ENCODE measurements around the gene HIGD1C. TPM values are rescaled to one million over a fixed set of nuclear protein-coding genes. Genes with fewer than 3 reads are reported as not detected.

The HIGD1C gene
- total and polyA plus RNA-seq, 4 donors = not detected

GRCh38 chr12:50922820-50923219, 29.5 kb upstream of the HIGD1C start:
- Histone ChIP-seq H3K27ac (ENCODE audit: low read depth in 1 of 2, low read length in 1 of 2) (peak overlapping the region; percentile 7 to 16), H3K27me3 (ENCODE audit: control insufficient read depth in 3 of 3, insufficient read depth in 3 of 3, low read length in 2 of 3) (no peaks in the 10 kb centered on the region), H3K36me3 (ENCODE audit: control insufficient read depth in 4 of 4, insufficient read depth in 4 of 4, low read length in 4 of 4) (no peaks in the 10 kb centered on the region), H3K4me3 (no peak overlapping the region), H3K4me1 (ENCODE audit: control insufficient read depth in 5 of 5, insufficient read depth in 5 of 5, low read length in 5 of 5) (peaks cover 2 to 36% (median 7%) of the 10 kb centered on the region in 5 donors), H3K9me3 (ENCODE audit: control insufficient read depth in 4 of 4, insufficient read depth in 3 of 4, low read length in 3 of 4) (no peaks in the 10 kb centered on the region), H3K9ac (ENCODE audit: insufficient read depth in 1 of 2, low read length in 2 of 2) (peak overlapping the region in 1 of 2 donors; percentile 36)
- WGBS, 2 donors = 30 to 45% methylated on average over 3 of the region's 3 CpGs
- ATAC-seq (ENCODE audit: insufficient read depth, low FRiP score) (no peak), DNase-seq (peak in 2 of 3 donors; percentile 39 to 62)
- TF ChIP-seq, protein P1, sequence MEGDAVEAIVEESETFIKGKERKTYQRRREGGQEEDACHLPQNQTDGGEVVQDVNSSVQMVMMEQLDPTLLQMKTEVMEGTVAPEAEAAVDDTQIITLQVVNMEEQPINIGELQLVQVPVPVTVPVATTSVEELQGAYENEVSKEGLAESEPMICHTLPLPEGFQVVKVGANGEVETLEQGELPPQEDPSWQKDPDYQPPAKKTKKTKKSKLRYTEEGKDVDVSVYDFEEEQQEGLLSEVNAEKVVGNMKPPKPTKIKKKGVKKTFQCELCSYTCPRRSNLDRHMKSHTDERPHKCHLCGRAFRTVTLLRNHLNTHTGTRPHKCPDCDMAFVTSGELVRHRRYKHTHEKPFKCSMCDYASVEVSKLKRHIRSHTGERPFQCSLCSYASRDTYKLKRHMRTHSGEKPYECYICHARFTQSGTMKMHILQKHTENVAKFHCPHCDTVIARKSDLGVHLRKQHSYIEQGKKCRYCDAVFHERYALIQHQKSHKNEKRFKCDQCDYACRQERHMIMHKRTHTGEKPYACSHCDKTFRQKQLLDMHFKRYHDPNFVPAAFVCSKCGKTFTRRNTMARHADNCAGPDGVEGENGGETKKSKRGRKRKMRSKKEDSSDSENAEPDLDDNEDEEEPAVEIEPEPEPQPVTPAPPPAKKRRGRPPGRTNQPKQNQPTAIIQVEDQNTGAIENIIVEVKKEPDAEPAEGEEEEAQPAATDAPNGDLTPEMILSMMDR (IDR thresholded peaks at IDR 0.05; ENCODE audit: control extremely low read depth, extremely low read depth) = no peak

GRCh38 chr12:50923361-50924130, 28.8 kb upstream of the HIGD1C start:
- 21 to 26% methylated on average over 8 of the region's 8 CpGs for WGBS, 2 donors
- no peak for ATAC-seq (ENCODE audit: insufficient read depth, low FRiP score)

GRCh38 chr12:50924131-50924438, 28.3 kb upstream of the HIGD1C start:
- no peak for DNase-seq
- no peak overlapping the region for H3K4me3 ChIP-seq
- 0 to 3% methylated on average over 4 of the region's 4 CpGs for WGBS, 2 donors
- ATAC-seq (ENCODE audit: insufficient read depth, low FRiP score) = no peak
- H3K9ac ChIP-seq (ENCODE audit: insufficient read depth in 1 of 2, low read length in 2 of 2) = peak overlapping the region in 1 of 2 donors; percentile 91
- H3K9me3 ChIP-seq (ENCODE audit: control insufficient read depth in 4 of 4, insufficient read depth in 3 of 4, low read length in 3 of 4) = no peaks in the 10 kb centered on the region
- H3K36me3 ChIP-seq (ENCODE audit: control insufficient read depth in 4 of 4, insufficient read depth in 4 of 4, low read length in 4 of 4) = peaks cover 0 to 7% (median 0%) of the 10 kb centered on the region in 4 donors
- H3K27me3 ChIP-seq (ENCODE audit: control insufficient read depth in 3 of 3, insufficient read depth in 3 of 3, low read length in 2 of 3) = no peaks in the 10 kb centered on the region
- H3K4me1 ChIP-seq (ENCODE audit: control insufficient read depth in 5 of 5, insufficient read depth in 5 of 5, low read length in 5 of 5) = peaks cover 5 to 49% (median 10%) of the 10 kb centered on the region in 5 donors
- TF ChIP-seq, protein P1 (IDR thresholded peaks at IDR 0.05; ENCODE audit: control extremely low read depth, extremely low read depth) = no peak
- H3K27ac ChIP-seq (ENCODE audit: low read depth in 1 of 2, low read length in 1 of 2) = peak overlapping the region; percentile 82 to 94

More at GRCh38 chr12:50923361-50924130, 28.8 kb upstream of the HIGD1C start:
- Histone ChIP-seq H3K9me3 (ENCODE audit: control insufficient read depth in 4 of 4, insufficient read depth in 3 of 4, low read length in 3 of 4) (no peaks in the 10 kb centered on the region), H3K27ac (ENCODE audit: low read depth in 1 of 2, low read length in 1 of 2) (peak overlapping the region; percentile 82 to 94), H3K27me3 (ENCODE audit: control insufficient read depth in 3 of 3, insufficient read depth in 3 of 3, low read length in 2 of 3) (no peaks in the 10 kb centered on the region), H3K4me1 (ENCODE audit: control insufficient read depth in 5 of 5, insufficient read depth in 5 of 5, low read length in 5 of 5) (peaks cover 5 to 44% (median 10%) of the 10 kb centered on the region in 5 donors), H3K9ac (ENCODE audit: insufficient read depth in 1 of 2, low read length in 2 of 2) (peak overlapping the region in 1 of 2 donors; percentile 91), H3K4me3 (no peak overlapping the region), H3K36me3 (ENCODE audit: control insufficient read depth in 4 of 4, insufficient read depth in 4 of 4, low read length in 4 of 4) (peaks cover 0 to 6% (median 0%) of the 10 kb centered on the region in 4 donors)
- TF ChIP-seq, protein P1 (IDR thresholded peaks at IDR 0.05; ENCODE audit: control extremely low read depth, extremely low read depth) = no peak
- peak in 1 of 3 donors; percentile 25 for DNase-seq
